Activated CD4-positive, alpha-beta T cell treated with anti-CD3 and anti-CD28 coated beads, Interleukin-2, amount 10 ng/mL, durations not matched to agents 24 days and 14 days (primary cell): ENCODE results near the gene FLT3. TPM values are rescaled to one million over a fixed set of nuclear protein-coding genes. Genes with fewer than 3 reads are reported as not detected.
"Not testable (repeated sequence)": the region's sequence is repeated elsewhere in the genome, so short reads cannot be mapped to it uniquely, and the experiment has no call there.

ENCODE experiments used
- DNase-seq: peaks from one replicate; pipeline ENCODE4 v3.0.0; 2022
- H3K27ac Mint-ChIP-seq: one replicate; pipeline ENCODE4 v1.8.0; 2022; ENCODE audit warnings: mild to moderate bottlenecking, mixed read lengths
- H3K27me3 Mint-ChIP-seq: one replicate; pipeline ENCODE4 v1.8.0; 2022; ENCODE audit warnings: mixed read lengths
- H3K36me3 Mint-ChIP-seq: one replicate; pipeline ENCODE4 v1.8.0; 2022; ENCODE audit warnings: low read depth, mild to moderate bottlenecking, mixed read lengths
- H3K4me1 Mint-ChIP-seq: one replicate; pipeline ENCODE4 v1.8.0; 2021; ENCODE audit warnings: mixed read lengths
- H3K4me3 Mint-ChIP-seq: one replicate; pipeline ENCODE4 v1.8.0; 2022; ENCODE audit warnings: mild to moderate bottlenecking, moderate library complexity, mixed read lengths
- H3K9me3 Mint-ChIP-seq: one replicate; pipeline ENCODE4 v1.8.0; 2021; ENCODE audit warnings: mixed read lengths
- intact Hi-C: fragments of 100-400 bp; cut with micrococcal nuclease; formaldehyde crosslinking; loops from one replicate; pipeline ENCODE4 v1.15.1; 2023
- total RNA-seq: library from RNA; stranded (reverse); gene quantifications from 2 replicates; pipeline ENCODE4 v1.2.3, GENCODE V29; 2022

Gene FLT3
- total RNA-seq, 1 donor from 2014 or later = not detected

- H3K4me3 Mint-ChIP-seq = no peak overlapping the region
- intact Hi-C loops = loop anchor here (2.0 kb wide), 1 partner anchor 173 kb away; the partner anchor contains the start of gene GSX1
Measured at GRCh38 chr13:27965740-27966640, 134.4 kb downstream of the FLT3 start.

DNA sequence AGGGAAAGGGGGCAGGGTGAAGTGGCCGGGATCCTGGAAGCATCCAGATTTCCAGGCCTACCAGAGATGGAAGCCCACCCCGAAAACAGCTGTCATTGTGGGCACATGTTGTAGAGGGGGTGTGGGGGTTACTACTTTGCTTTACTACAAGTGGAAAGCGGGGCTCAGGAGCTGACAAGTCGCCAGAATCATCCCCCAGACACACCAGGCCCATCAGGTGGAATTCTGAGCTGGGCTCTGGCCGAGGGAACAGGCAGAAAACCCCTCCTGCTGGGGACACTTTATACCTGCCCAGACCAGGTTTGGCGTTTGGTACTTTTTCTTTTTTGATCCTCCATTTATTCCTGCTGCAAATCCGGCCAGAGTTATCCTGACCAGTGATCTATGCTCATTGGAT, 135.0 kb downstream of the FLT3 start:
- Mint-ChIP-seq H3K27me3 (peaks cover 80% of the 10 kb centered on the region), H3K27ac (no peak overlapping the region), H3K4me3 (no peak overlapping the region), H3K9me3 (peaks cover 3% of the 10 kb centered on the region), H3K4me1 (peaks cover 4% of the 10 kb centered on the region), H3K36me3 (peaks cover 2% of the 10 kb centered on the region)
- DNase-seq = no peak
- intact Hi-C loops = no loop called here

More at GRCh38 chr13:27965740-27966640, 134.4 kb downstream of the FLT3 start:
- peaks cover 4% of the 10 kb centered on the region for H3K4me1 Mint-ChIP-seq
- DNase-seq = no peak
- peaks cover 2% of the 10 kb centered on the region for H3K36me3 Mint-ChIP-seq
- peaks cover 3% of the 10 kb centered on the region for H3K9me3 Mint-ChIP-seq
- H3K27me3 Mint-ChIP-seq = peaks cover 83% of the 10 kb centered on the region
- H3K27ac Mint-ChIP-seq = no peak overlapping the region

GRCh38 chr13:27964741-27965323, 135.5 kb downstream of the FLT3 start:
- Mint-ChIP-seq H3K4me1 (peaks cover 6% of the 10 kb centered on the region), H3K4me3 (no peak overlapping the region), H3K27ac (no peak overlapping the region), H3K27me3 (peaks cover 81% of the 10 kb centered on the region), H3K9me3 (peaks cover 3% of the 10 kb centered on the region), H3K36me3 (peaks cover 2% of the 10 kb centered on the region)
- no peak for DNase-seq
- intact Hi-C loops = no loop called here

DNA sequence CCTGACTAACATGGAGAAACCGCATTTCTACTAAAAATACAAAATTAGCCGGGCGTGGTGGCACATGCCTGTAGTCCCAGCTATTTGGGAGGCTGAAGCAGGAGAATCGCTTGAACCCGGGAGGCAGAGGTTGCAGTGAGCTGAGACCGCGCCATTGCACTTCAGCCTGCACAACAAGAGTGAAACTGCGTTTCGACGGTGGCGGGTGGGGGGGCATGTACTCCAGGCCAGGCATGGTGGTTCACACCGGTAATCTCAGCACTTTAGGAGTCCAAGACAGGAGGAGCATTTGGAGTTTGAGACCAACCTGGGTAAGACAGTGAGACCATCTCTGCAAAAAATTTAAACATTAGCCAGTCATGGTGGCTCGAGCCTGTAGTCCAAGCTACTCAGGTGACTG, 136.2 kb downstream of the FLT3 start:
- DNase-seq, H3K4me3 Mint-ChIP-seq, H3K36me3 Mint-ChIP-seq, H3K27ac Mint-ChIP-seq, H3K9me3 Mint-ChIP-seq, H3K4me1 Mint-ChIP-seq, intact Hi-C loops: not testable (repeated sequence)
- peaks cover 79% of the 10 kb centered on the region for H3K27me3 Mint-ChIP-seq

- intact Hi-C loops = no loop called here
- no peak overlapping the region for H3K27ac Mint-ChIP-seq
- H3K27me3 Mint-ChIP-seq = peaks cover 83% of the 10 kb centered on the region
- no peaks in the 10 kb centered on the region for H3K36me3 Mint-ChIP-seq
- no peak for DNase-seq
- H3K9me3 Mint-ChIP-seq = no peaks in the 10 kb centered on the region
- peaks cover 3% of the 10 kb centered on the region for H3K4me1 Mint-ChIP-seq
- H3K4me3 Mint-ChIP-seq = no peak overlapping the region
Measured at GRCh38 chr13:27963491-27963890, 136.9 kb downstream of the FLT3 start.

GRCh38 chr13:27962982-27963381, 137.4 kb downstream of the FLT3 start:
- H3K27ac Mint-ChIP-seq = no peak overlapping the region
- H3K27me3 Mint-ChIP-seq = peaks cover 84% of the 10 kb centered on the region
- intact Hi-C loops = no loop called here
- H3K4me3 Mint-ChIP-seq = no peak overlapping the region
- no peak for DNase-seq
- H3K36me3 Mint-ChIP-seq = no peaks in the 10 kb centered on the region
- no peaks in the 10 kb centered on the region for H3K9me3 Mint-ChIP-seq
- peaks cover 3% of the 10 kb centered on the region for H3K4me1 Mint-ChIP-seq

DNA sequence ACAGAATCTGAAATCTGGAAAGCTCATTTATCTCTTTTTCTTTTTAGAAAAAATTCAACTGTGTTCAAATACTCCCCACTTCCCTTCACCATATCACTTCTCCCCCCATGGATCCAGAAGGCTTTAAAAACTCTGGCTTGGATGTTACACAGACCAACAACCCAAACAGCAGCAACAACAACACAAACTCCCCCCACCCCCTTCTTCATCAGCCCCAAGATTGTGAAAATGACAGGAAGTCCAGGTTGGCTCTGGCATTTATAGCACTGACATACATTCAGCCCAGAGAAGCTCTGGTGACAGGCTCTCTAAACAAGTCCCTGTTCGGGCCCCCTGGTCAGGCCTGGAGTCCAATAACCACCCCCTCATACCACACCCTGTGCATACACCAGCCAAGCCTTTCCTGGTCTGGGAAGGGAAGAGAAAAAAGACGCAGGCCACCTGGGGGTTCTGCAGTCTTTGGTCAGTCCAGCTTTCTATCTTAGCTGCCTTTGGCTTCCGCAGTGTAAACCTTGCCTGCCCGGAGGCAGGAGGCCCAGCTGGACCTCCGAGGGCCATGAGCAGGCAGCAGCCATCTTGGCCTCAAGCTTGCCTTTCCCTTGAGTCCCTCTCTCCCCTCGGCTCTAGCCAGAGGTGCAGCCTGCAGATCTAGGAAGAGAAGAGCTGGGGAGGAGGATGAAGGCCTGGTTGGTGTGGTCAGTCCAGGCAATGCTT, 138.1 kb downstream of the FLT3 start:
- H3K4me3 Mint-ChIP-seq = no peak overlapping the region
- no peak for DNase-seq
- H3K27ac Mint-ChIP-seq = no peak overlapping the region
- H3K4me1 Mint-ChIP-seq = peaks cover 3% of the 10 kb centered on the region
- H3K27me3 Mint-ChIP-seq = peaks cover 80% of the 10 kb centered on the region
- intact Hi-C loops = no loop called here
- no peaks in the 10 kb centered on the region for H3K36me3 Mint-ChIP-seq
- H3K9me3 Mint-ChIP-seq = no peaks in the 10 kb centered on the region

- Mint-ChIP-seq H3K4me3 (no peak overlapping the region), H3K4me1 (peaks cover 3% of the 10 kb centered on the region), H3K27me3 (peaks cover 81% of the 10 kb centered on the region), H3K27ac (no peak overlapping the region), H3K9me3 (no peaks in the 10 kb centered on the region), H3K36me3 (no peaks in the 10 kb centered on the region)
- no peak for DNase-seq
- intact Hi-C loops = no loop called here
Measured at GRCh38 chr13:27961227-27962085, 138.9 kb downstream of the FLT3 start.

DNA sequence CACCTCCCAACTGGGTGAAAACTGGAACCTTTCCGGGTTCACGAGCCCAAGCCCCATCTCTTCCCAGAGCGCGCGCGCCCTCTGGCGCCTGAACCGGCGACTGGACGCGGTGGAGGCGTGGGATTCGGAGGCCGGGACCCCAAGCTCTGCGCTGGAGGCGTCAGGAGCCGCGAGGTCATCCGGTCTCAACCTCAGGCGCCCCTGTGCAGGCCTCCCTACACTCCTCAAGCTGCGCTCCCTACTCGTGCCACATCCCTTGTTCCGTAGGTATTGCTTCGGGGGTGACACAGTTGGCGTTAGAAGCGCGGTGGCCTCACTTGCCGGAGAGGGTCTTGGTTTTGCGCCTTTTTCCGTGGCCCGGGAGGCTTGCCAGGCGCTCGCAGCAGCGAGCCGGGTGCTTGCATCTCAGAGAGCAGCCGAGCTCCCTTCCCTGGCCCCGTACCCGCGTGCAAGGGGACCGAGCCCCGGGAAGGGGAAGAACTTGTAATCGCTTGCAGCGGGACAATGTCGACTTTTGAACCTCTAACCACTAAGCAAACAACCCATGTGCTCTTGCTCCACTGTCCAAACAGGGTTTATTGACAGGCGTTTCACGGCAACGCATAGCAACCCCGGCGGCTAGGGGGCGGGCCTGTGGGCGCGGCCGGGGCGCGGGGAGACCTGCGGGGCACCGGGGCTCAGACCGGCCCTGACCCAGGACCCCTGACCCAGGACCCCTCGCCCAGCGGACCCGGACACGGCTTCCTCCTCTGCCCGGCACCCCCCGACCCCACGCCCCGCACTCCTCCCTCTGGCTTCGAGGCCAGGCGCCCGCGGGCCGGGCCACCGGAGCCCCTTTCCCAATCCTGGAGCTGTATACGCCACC, 139.8 kb downstream of the FLT3 start:
- H3K27ac Mint-ChIP-seq = no peak overlapping the region
- peak; percentile 79 for DNase-seq
- peak overlapping the region; percentile 67 for H3K4me3 Mint-ChIP-seq

DNA sequence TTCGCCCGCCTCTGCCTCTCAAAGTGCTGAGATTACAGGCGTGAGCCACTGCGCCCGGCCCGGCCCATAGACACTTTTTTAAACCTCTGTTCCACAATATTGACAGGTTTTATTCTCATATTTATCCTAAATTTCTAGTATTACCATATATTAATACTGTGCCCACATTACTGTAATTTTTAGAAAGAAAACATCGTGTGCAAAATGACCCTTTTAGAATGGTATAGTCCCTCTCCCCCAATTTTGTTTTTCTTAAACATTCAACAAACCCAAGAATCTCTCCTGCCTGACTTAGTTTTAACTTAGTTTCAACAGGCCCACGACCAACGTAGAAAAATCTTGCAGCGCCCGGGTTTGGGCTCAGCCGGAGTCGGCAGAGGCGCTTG, 140.4 kb downstream of the FLT3 start:
- intact Hi-C loops = loop anchor here (10.0 kb wide), 1 partner anchor 585 kb away; no protein-coding TSS in a partner anchor
- peaks cover 3% of the 10 kb centered on the region for H3K4me1 Mint-ChIP-seq
- H3K9me3 Mint-ChIP-seq = no peaks in the 10 kb centered on the region
- no peak for DNase-seq
- H3K27me3 Mint-ChIP-seq = peaks cover 80% of the 10 kb centered on the region
- H3K27ac Mint-ChIP-seq = no peak overlapping the region
- H3K4me3 Mint-ChIP-seq = peak overlapping the region; percentile 67
- no peaks in the 10 kb centered on the region for H3K36me3 Mint-ChIP-seq

More for the DNA sequence above, 139.8 kb downstream of the FLT3 start:
- H3K27me3 Mint-ChIP-seq = peaks cover 80% of the 10 kb centered on the region
- no peaks in the 10 kb centered on the region for H3K9me3 Mint-ChIP-seq
- intact Hi-C loops = no loop called here
- H3K4me1 Mint-ChIP-seq = peaks cover 3% of the 10 kb centered on the region
- H3K36me3 Mint-ChIP-seq = no peaks in the 10 kb centered on the region

DNA sequence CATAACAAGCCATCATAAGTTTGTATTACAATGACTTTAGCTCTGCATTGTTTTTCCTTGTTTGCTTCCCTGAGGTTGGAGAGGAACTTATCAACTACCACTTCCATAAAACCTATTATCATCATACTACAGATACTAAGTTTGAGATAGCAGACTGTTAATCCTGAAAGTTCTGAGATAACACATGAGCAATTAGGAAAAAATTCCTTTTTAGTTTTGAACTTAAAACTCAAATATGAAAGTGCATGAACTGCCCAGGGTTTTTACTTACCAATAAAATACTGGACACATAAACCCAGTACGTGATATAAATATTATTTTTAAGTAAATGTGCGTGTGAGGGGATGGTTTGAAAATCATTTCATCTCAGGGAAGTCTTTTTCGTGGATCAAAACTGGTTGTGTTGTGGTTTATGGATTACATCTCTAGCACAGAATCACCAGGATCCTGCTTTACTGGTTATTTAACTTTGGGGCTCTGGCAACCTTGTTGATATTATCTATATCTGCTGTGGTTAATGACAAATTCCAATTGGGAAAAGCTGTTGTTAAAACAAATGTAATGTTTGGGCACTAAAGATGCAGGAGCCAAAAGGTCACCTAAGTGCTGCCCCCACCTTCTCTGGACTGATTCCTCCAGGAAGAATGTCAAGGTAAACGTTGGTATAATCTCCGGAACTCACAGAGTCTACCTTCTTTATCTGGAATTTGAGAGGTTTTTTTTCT, 143.6 kb downstream of the FLT3 start:
- H3K27ac Mint-ChIP-seq = no peak overlapping the region
- peaks cover 9% of the 10 kb centered on the region for H3K4me1 Mint-ChIP-seq
- intact Hi-C loops = loop anchor here (10.0 kb wide), 1 partner anchor 582 kb away; no protein-coding TSS in a partner anchor
- H3K4me3 Mint-ChIP-seq = no peak overlapping the region
- no peaks in the 10 kb centered on the region for H3K9me3 Mint-ChIP-seq
- H3K36me3 Mint-ChIP-seq = no peaks in the 10 kb centered on the region
- H3K27me3 Mint-ChIP-seq = peaks cover 74% of the 10 kb centered on the region
- DNase-seq = no peak

DNA sequence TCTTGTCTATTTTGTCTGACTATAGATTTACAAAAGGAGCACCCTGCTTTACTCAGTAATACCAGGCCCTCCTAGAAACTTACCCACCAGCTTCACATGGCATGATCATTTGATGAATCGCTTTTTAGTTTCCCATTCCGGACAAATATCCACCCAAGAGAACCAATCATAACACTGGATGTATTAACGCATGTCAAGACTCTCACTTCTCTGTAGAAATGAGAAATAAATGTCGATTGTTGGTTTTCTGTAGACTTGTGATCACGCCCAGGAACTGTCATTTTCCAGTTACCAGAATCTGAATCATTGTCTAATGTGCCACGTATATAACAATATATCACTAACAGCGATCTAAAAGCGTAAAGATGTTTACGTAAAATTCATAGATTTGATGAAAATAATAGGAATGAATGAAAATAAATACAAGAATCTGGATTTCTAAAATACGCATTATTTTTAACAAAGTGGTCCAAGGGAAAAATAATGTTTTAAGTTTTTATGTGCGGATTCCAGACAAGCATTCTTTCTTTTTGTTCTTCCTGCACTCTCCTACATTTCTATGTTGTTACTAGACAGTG, 145.3 kb downstream of the FLT3 start:
- no peak overlapping the region for H3K4me3 Mint-ChIP-seq
- H3K4me1 Mint-ChIP-seq = peaks cover 8% of the 10 kb centered on the region
- H3K36me3 Mint-ChIP-seq = no peaks in the 10 kb centered on the region
- intact Hi-C loops = loop anchor here (2.0 to 10.0 kb wide), 2 partner anchors 26 to 580 kb away; no protein-coding TSS in a partner anchor
- no peak overlapping the region for H3K27ac Mint-ChIP-seq
- DNase-seq = no peak
- H3K9me3 Mint-ChIP-seq = no peaks in the 10 kb centered on the region
- H3K27me3 Mint-ChIP-seq = peaks cover 70% of the 10 kb centered on the region
